GM12891 (cell line): Measurements from ENCODE around the gene MICU1.

Source experiments
- PAX5 ChIP-seq: IDR thresholded peaks from 2 replicates; pipeline ENCODE4 v1.6.1; 2011; ENCODE audit warnings: low read length, moderate library complexity, mild to moderate bottlenecking; ENCODE audit not compliant: insufficient read depth, severe bottlenecking
- POLR2A ChIP-seq: IDR thresholded peaks from 2 replicates; pipeline ENCODE4 v1.6.1; 2011; ENCODE audit warnings: low read depth, low read length, control low read depth
- POLR2AphosphoS5 ChIP-seq: IDR thresholded peaks from 2 replicates; pipeline ENCODE4 v1.6.1; 2011; ENCODE audit warnings: low read depth, low read length, control low read depth
- TAF1 ChIP-seq: IDR thresholded peaks from 2 replicates; pipeline ENCODE4 v1.6.1; 2011; ENCODE audit warnings: low read depth, low read length, control low read depth

DNA sequence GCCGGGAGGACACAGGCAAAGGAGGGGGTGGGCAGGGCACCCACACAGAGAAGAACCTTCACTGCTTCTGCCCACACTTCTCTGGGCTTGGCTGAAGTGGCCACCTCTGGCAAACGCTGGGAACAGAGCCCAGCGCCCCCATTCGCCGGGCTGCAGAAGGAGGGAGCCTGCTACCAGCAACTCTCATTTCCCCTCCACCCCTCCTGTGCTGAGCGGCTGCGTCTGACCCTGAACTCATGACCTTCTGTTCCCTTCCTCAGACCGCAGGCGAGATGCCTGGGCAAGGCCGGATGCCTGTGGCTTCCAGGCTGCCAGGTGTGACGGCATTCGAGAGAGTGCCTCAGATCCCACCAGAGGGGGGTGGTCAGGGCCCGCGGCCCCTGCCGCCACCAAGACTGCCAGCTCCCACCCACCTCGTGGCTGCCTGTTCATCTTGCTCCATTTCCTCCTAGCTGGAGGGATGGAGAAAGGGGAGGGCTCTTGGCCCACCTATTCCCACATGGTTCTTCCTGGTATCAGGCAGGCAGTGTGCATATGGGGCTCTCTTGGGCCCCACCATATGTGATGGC lies 291.0 kb downstream of the MICU1 start:
- TF ChIP-seq TAF1, result no peak
- no peak for TF ChIP-seq POLR2A
- TF ChIP-seq POLR2AphosphoS5, result no peak; the same call in 1 of the 2 replicates
- TF ChIP-seq PAX5, result peak; percentile 63
